H1 (cell line): ENCODE data around the gene LTB4R. TPM values are rescaled to one million over a fixed set of nuclear protein-coding genes. Genes with fewer than 3 reads are reported as not detected.

ENCODE experiments used
- CTCF ChIA-PET: fragments of 300-600 bp; sonication (Branson Sonifier 250); formaldehyde crosslinking; loops from one replicate; lab custom pipeline; 2021; ENCODE audit not compliant: partially characterized antibody; lab: Charles Lee
- POLR2A ChIA-PET: fragments of 300-600 bp; sonication (Branson Sonifier 250); formaldehyde crosslinking; loops from one replicate; lab custom pipeline; 2021; ENCODE audit warnings: inconsistent platforms; ENCODE audit not compliant: partially characterized antibody; lab: Charles Lee
- DNase-seq, 2 experiments: peaks; one replicate each; pipeline versions ENCODE4 v3.0.0 to v3.0.0-alpha.2; 2010 to 2022; ENCODE audit warnings: low spot score in 2 of 2, low read depth in 1 of 2, mixed read lengths in 1 of 2
- FAIRE-seq: peaks from 2 replicates; lab custom pipeline; 2011; peaks lifted over from hg19 to GRCh38; lab: Jason Lieb, UNC
- H2AFZ ChIP-seq: 2 replicates; pipeline ENCODE4 v1.8.1; 2012; ENCODE audit warnings: low read length, inconsistent platforms
- H2AK5ac ChIP-seq: 2 replicates; pipeline ENCODE4 v1.6.1; 2013; ENCODE audit warnings: low read depth, low read length
- H2BK120ac ChIP-seq: replicated peaks from 2 replicates; pipeline ENCODE3; 2013; ENCODE audit warnings: low read depth, low read length, inconsistent platforms
- H2BK12ac ChIP-seq: 2 replicates; pipeline ENCODE4 v1.6.1; 2013; ENCODE audit warnings: low read depth, low read length
- H2BK15ac ChIP-seq: 2 replicates; pipeline ENCODE4 v1.6.1; 2013; ENCODE audit warnings: low read length
- H2BK20ac ChIP-seq: 2 replicates; pipeline ENCODE4 v1.6.1; 2013; ENCODE audit warnings: low read length
- H2BK5ac ChIP-seq: 2 replicates; pipeline ENCODE4 v1.6.1; 2013; ENCODE audit warnings: low read depth, low read length
- H3K14ac ChIP-seq: 2 replicates; pipeline ENCODE4 v1.6.1; 2013; ENCODE audit warnings: inconsistent platforms; ENCODE audit not compliant: insufficient read length
- H3K18ac ChIP-seq: 2 replicates; pipeline ENCODE4 v1.6.1; 2013; ENCODE audit warnings: low read length; ENCODE audit errors: extremely low read depth
- H3K23ac ChIP-seq: 2 replicates; pipeline ENCODE4 v1.6.1; 2013; ENCODE audit warnings: inconsistent platforms; ENCODE audit not compliant: insufficient read length
- H3K23me2 ChIP-seq: 2 replicates; pipeline ENCODE4 v1.6.1; 2013; ENCODE audit warnings: low read depth, low read length
- H3K27ac ChIP-seq: 2 replicates; pipeline ENCODE4 v1.6.1; 2011; ENCODE audit warnings: low read depth, low read length, inconsistent platforms
- H3K27me3 ChIP-seq, 4 experiments: replicated peaks in 1 of 4; 1 replicate in 1 of 4; 2 replicates in 3 of 4; pipeline versions ENCODE4 v1.6.1 to v1.8.1; 2011 to 2013; ENCODE audit warnings: low read length in 3 of 4, mild to moderate bottlenecking in 3 of 4, inconsistent platforms in 2 of 4, mixed read lengths in 2 of 4, moderate library complexity in 1 of 4; ENCODE audit not compliant: control insufficient read depth in 3 of 4, insufficient read depth in 3 of 4; ENCODE audit errors: extremely low read depth in 1 of 4
- H3K36me3 ChIP-seq, 4 experiments: 2 replicates each; pipeline versions ENCODE4 v1.6.1 to v1.8.1; 2011 to 2013; ENCODE audit warnings: mild to moderate bottlenecking in 4 of 4, low read length in 3 of 4, moderate library complexity in 2 of 4, control low read depth in 1 of 4, inconsistent platforms in 1 of 4; ENCODE audit not compliant: insufficient read depth in 4 of 4, control insufficient read depth in 2 of 4
- H3K4ac ChIP-seq: replicated peaks from 2 replicates; pipeline ENCODE3; 2013; ENCODE audit warnings: low read length, low read depth, mixed read lengths, inconsistent platforms; ENCODE audit not compliant: insufficient read length
- H3K4me1 ChIP-seq, 4 experiments: replicated peaks in 1 of 4; 1 replicate in 1 of 4; 2 replicates in 3 of 4; pipeline versions ENCODE4 v1.6.1 to v1.8.1; 2011 to 2013; ENCODE audit warnings: low read length in 3 of 4, inconsistent platforms in 2 of 4, mixed read lengths in 1 of 4; ENCODE audit not compliant: insufficient read depth in 4 of 4, control insufficient read depth in 3 of 4
- H3K4me2 ChIP-seq, 2 experiments: 2 replicates each; pipeline versions ENCODE4 v1.6.1 to v1.8.1; 2011 to 2013; ENCODE audit warnings: low read depth in 2 of 2, low read length in 2 of 2, control low read depth in 1 of 2, inconsistent platforms in 1 of 2, mild to moderate bottlenecking in 1 of 2; ENCODE audit not compliant: insufficient read depth in 1 of 2
- H3K4me3 ChIP-seq, 4 experiments: fragments of 200-600, 300-600 bp in 1 of 4; sonication (generic), shearing (Covaris generic), sonication (Bioruptor Twin) in 1 of 4; 2 replicates each; pipeline versions ENCODE4 v1.5.1 to v1.8.1; 2011 to 2016; ENCODE audit warnings: low read length in 4 of 4, low read depth in 3 of 4, control low read depth in 2 of 4, inconsistent platforms in 2 of 4, mild to moderate bottlenecking in 2 of 4, mixed read lengths in 1 of 4, moderate library complexity in 1 of 4; ENCODE audit not compliant: insufficient read depth in 2 of 4; ENCODE audit errors: extremely low read depth in 1 of 4
- H3K56ac ChIP-seq: replicated peaks from 2 replicates; pipeline ENCODE3; 2013; ENCODE audit warnings: low read depth, mild to moderate bottlenecking, mixed read lengths, low read length, inconsistent platforms; ENCODE audit not compliant: insufficient read length
- H3K79me1 ChIP-seq: 2 replicates; pipeline ENCODE4 v1.6.1; 2013; ENCODE audit warnings: low read depth, low read length, control low read depth
- H3K79me2 ChIP-seq, 2 experiments: 2 replicates each; pipeline versions ENCODE4 v1.6.1 to v1.8.1; 2012 to 2013; ENCODE audit warnings: low read length in 2 of 2, mild to moderate bottlenecking in 2 of 2, inconsistent platforms in 1 of 2; ENCODE audit not compliant: insufficient read depth in 2 of 2, control insufficient read depth in 1 of 2
- H3K9ac ChIP-seq, 4 experiments: replicated peaks in 1 of 4; 1 replicate in 1 of 4; 2 replicates in 3 of 4; pipeline versions ENCODE4 v1.6.1 to v1.8.1; 2011 to 2013; ENCODE audit warnings: low read depth in 3 of 4, low read length in 3 of 4, control low read depth in 2 of 4, mild to moderate bottlenecking in 2 of 4, moderate library complexity in 2 of 4, inconsistent platforms in 1 of 4; ENCODE audit errors: extremely low read depth in 1 of 4
- H3K9me3 ChIP-seq, 2 experiments: 2 replicates each; pipeline versions ENCODE4 v1.6.1 to v1.8.1; 2012 to 2013; ENCODE audit warnings: mild to moderate bottlenecking in 2 of 2, moderate library complexity in 2 of 2, control low read depth in 1 of 2, inconsistent platforms in 1 of 2, low read depth in 1 of 2, low read length in 1 of 2, mixed read lengths in 1 of 2; ENCODE audit not compliant: insufficient read depth in 2 of 2
- H4K20me1 ChIP-seq, 2 experiments: replicated peaks in 1 of 2; 2 replicates each; pipeline versions ENCODE3 to v1.8.1; 2011 to 2013; ENCODE audit warnings: inconsistent platforms in 2 of 2, low read length in 2 of 2, mild to moderate bottlenecking in 1 of 2; ENCODE audit not compliant: insufficient read depth in 2 of 2, control insufficient read depth in 1 of 2
- H4K5ac ChIP-seq: 2 replicates; pipeline ENCODE4 v1.6.1; 2013; ENCODE audit warnings: low read length, low read depth, mixed read lengths, inconsistent platforms; ENCODE audit not compliant: insufficient read length
- H4K8ac ChIP-seq: 2 replicates; pipeline ENCODE4 v1.8.0; 2013; ENCODE audit warnings: mild to moderate bottlenecking, moderate library complexity, low read length, inconsistent platforms; ENCODE audit not compliant: insufficient read depth; ENCODE audit errors: extremely low read depth
- H4K91ac ChIP-seq: replicated peaks from 2 replicates; pipeline ENCODE3; 2013; ENCODE audit warnings: low read length, mixed read lengths, inconsistent platforms; ENCODE audit not compliant: insufficient read length
- CTCF ChIP-seq, 3 experiments: IDR thresholded peaks; 1 replicate in 2 of 3; 2 replicates in 1 of 3; pipeline versions ENCODE4 v1.5.1 to v1.6.1; 2011; ENCODE audit warnings: low read length in 3 of 3, mild to moderate bottlenecking in 3 of 3, inconsistent platforms in 2 of 3, low read depth in 1 of 3, moderate library complexity in 1 of 3; ENCODE audit not compliant: insufficient read depth in 1 of 3; ENCODE audit errors: control extremely low read depth in 1 of 3
- MAFK ChIP-seq: IDR thresholded peaks from 2 replicates; pipeline ENCODE4 v1.6.1; 2012; ENCODE audit warnings: low read depth, mild to moderate bottlenecking, improper control_type of control experiment, low read length
- WGBS, 2 experiments: shearing (Covaris generic) in 1 of 2; methylation state at CpG; one replicate each; pipeline versions ENCODE4 v1.1.6 to v1.1.7; 2013 to 2015; ENCODE audit warnings: low lambda C conversion rate in 2 of 2, mixed read lengths in 2 of 2, inconsistent platforms in 1 of 2, low coverage in 1 of 2, missing lambda C conversion rate in 1 of 2; ENCODE audit not compliant: insufficient replicate concordance in 2 of 2, insufficient coverage in 1 of 2, insufficient read length in 1 of 2; ENCODE audit errors: extremely low coverage in 1 of 2, missing lambda C conversion rate in 1 of 2; 5-methylcytosine and 5-hydroxymethylcytosine counted together
- polyA plus RNA-seq, 7 experiments: library from polyadenylated mRNA; depleted of rRNA in 3 of 7; stranded (reverse) in 5 of 7; unstranded in 2 of 7; fragments of >200 nt in 5 of 7; fragments of 200-250 nt in 2 of 7; gene quantifications; 1 replicate in 5 of 7; 2 replicates in 1 of 7; 4 replicates in 1 of 7; pipeline versions ENCODE4 v1.2.1 to v1.2.3, GENCODE V29; 2011 to 2013; ENCODE audit warnings: missing spikeins in 2 of 7, mixed read lengths in 2 of 7
- total RNA-seq: library from RNA; stranded (reverse); fragmentation: NEBNext Ultra II Directional; extraction: Animal tissue kit (Norgen Biotek cat#: 25700); gene quantifications from 2 replicates; pipeline ENCODE4 v1.2.1, GENCODE V29; 2021

Gene LTB4R
- total and polyA plus RNA-seq, 2 of the 8 experiments (the other 6 are each of a cell fraction or from before 2014, with no cell fraction given): 4.1 to 6.7 TPM

- CTCF ChIA-PET: interaction anchor here (0.8 to 8.6 kb wide), 13 partner anchors 9 to 39 kb away, joined by 3 to 94 read pairs (median 4); partner anchors contain the start of genes DHRS1 and NOP9
- no peak for TF ChIP-seq MAFK
- no peak for TF ChIP-seq CTCF (IDR thresholded peaks at IDR 0.05; ENCODE audit: control extremely low read depth in 1 of 3, insufficient read depth in 1 of 3, low read depth in 1 of 3, low read length in 3 of 3)
Measured at GRCh38 chr14:24274101-24274543, 37.2 kb upstream of the LTB4R start.

More at GRCh38 chr14:24274101-24274543, 37.2 kb upstream of the LTB4R start:
- Histone ChIP-seq H2BK15ac (no peak overlapping the region), H2AFZ (no peak overlapping the region), H3K9me3 (no peaks in the 10 kb centered on the region), H4K91ac (no peak overlapping the region), H3K27me3 (no peaks in the 10 kb centered on the region; a peak in 1 of 7 replicates), H3K23ac (no peak overlapping the region), H2BK12ac (no peak overlapping the region), H3K27ac (no peak overlapping the region), H3K56ac (no peak overlapping the region), H3K79me1 (no peaks in the 10 kb centered on the region), H3K36me3 (no peaks in the 10 kb centered on the region), H3K18ac (no peak overlapping the region), H4K8ac (no peak overlapping the region), H3K4me1 (peaks cover 0 to 4% (median 2%) of the 10 kb centered on the region in 4 experiments; a peak in 3 of 7 replicates), H2BK120ac (no peak overlapping the region), H3K4me2 (no peak overlapping the region), H4K5ac (no peak overlapping the region), H2AK5ac (no peak overlapping the region), H3K4ac (no peak overlapping the region), H3K23me2 (peaks cover 4% of the 10 kb centered on the region), H3K14ac (no peak overlapping the region), H3K9ac (no peak overlapping the region), H2BK20ac (no peak overlapping the region), H2BK5ac (no peak overlapping the region), H4K20me1 (no peaks in the 10 kb centered on the region), H3K79me2 (no peaks in the 10 kb centered on the region), H3K4me3 (no peak overlapping the region)
- POLR2A ChIA-PET: interaction anchor here (0.9 to 2.6 kb wide), 5 partner anchors 18 to 29 kb away, joined by 3 to 7 read pairs (median 3); partner anchors contain the start of genes DHRS1 and NOP9
- DNase-seq: no peak
- FAIRE-seq: no peak
- 86% methylated on average over 3 of the region's 3 CpGs; no CpG with 5 or more reads in 1 of the 2 experiments for WGBS, 2 experiments
